HG03520 (cell line): ENCODE measurements around the gene SPATA33.
"Not testable (repeated sequence)": the region's sequence is repeated elsewhere in the genome, so short reads cannot be mapped to it uniquely, and the experiment has no call there.

Source experiments
- ATAC-seq: cut with Tn5 transposase; IDR thresholded peaks from one replicate; pipeline ENCODE4 v1.9.1; 2021; ENCODE audit warnings: mild to moderate bottlenecking, moderate library complexity; ENCODE audit not compliant: unreplicated experiment

SPATA33 gene

GRCh38 chr16:89658221-89658879, 714 bp downstream of the SPATA33 start:
- ATAC-seq = no peak

- ATAC-seq = no peak
These were observed 2.5 kb downstream of the SPATA33 start for GRCh38 chr16:89660146-89660545.

DNA sequence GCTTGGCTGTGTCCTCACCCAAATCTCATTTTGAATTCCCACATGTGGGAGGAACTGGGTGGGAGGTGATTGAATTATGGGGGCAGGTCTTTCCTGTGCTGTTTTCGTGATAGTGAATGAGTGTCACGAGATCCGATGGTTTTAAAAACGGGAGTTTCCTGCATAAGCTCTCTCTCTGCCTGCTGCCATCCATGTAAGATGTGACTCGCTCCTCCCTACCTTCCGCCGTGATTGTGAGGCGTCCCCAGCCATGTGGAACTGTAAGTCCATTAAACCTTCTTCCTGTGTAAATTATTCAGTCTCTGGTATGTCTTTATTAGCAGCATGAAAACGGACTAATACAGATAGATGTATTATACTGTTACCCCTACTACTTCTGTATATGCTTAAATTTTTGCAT, 3.6 kb downstream of the SPATA33 start:
- no peak for ATAC-seq

DNA sequence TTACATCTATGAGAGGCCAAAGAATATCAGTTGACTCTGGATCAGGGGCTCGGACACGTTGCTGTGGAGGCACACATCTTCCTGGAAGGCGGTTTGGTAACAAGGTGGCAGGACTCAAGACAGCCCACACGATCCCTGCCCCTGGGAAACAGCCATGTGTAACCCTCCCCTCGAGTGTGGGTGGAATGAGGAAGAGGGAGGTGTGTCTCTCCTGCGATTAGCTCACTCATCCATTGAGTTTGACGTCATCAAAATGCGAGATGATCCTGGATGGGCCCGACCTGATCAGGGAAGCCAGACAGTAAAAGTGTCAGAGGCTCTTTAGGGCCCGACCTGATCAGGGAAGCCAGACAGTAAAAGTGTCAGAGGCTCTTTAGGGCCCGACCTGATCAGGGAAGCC, 6.6 kb downstream of the SPATA33 start:
- ATAC-seq = not testable (repeated sequence)

GRCh38 chr16:89667000-89667399, 9.4 kb downstream of the SPATA33 start:
- not testable (repeated sequence) for ATAC-seq

DNA sequence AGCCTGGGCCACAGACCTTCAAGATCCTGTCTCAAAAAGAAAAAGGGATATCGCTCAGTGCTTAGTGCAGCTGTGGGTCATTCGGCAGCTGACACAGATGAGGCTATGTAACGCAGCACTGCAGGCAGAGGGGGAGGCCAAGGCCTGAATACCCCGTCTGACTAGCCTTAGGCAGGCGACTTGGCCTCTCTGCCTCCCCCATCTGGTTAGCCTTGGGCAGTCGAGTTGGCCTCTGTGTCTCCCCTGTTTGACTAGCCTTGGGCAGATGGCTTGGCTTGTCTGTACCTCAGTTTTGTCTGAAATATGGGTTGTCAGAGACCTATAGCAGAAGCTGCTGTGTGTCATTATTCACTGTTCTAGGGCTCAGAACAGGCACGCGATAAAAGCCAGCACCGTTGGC, 10.0 kb downstream of the SPATA33 start:
- ATAC-seq = no peak

DNA sequence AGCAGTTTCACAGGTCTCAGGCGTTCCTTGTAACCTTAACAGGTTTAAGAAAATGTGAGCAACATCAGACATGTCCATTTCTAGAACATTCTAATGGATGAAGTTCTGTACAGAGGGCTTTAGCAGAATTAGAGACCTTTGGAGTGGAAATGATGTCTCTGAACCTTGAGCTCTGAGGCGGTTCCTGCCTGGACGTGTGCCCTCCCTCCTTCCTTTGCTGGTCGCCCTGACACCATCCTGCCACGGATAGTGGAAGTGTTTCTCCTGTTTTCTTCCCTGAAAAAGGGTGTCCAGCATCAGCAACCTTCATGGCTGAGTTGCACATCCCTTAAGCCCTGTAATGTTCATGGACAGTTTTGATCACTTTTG, 11.1 kb downstream of the SPATA33 start:
- no peak for ATAC-seq

DNA sequence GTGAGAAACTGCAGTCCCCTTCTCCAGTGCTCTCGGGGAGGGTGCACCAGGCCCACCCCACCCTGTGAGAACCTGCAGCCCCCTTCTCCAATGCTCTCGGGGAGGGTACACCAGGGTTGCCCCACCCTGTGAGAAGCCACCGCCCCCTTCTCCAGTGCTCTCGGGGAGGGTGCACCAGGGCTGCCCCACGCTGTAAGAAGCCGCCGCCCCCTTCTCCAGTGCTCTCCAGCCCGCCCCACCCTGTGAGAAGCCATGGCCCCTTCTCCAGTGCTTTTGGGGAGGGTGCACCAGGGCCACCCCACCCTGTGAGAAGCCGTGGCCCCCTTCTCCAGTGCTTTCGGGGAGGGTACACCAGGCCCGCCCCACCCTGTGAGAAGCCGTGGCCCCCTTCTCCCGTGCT, 12.1 kb downstream of the SPATA33 start:
- no peak for ATAC-seq

DNA sequence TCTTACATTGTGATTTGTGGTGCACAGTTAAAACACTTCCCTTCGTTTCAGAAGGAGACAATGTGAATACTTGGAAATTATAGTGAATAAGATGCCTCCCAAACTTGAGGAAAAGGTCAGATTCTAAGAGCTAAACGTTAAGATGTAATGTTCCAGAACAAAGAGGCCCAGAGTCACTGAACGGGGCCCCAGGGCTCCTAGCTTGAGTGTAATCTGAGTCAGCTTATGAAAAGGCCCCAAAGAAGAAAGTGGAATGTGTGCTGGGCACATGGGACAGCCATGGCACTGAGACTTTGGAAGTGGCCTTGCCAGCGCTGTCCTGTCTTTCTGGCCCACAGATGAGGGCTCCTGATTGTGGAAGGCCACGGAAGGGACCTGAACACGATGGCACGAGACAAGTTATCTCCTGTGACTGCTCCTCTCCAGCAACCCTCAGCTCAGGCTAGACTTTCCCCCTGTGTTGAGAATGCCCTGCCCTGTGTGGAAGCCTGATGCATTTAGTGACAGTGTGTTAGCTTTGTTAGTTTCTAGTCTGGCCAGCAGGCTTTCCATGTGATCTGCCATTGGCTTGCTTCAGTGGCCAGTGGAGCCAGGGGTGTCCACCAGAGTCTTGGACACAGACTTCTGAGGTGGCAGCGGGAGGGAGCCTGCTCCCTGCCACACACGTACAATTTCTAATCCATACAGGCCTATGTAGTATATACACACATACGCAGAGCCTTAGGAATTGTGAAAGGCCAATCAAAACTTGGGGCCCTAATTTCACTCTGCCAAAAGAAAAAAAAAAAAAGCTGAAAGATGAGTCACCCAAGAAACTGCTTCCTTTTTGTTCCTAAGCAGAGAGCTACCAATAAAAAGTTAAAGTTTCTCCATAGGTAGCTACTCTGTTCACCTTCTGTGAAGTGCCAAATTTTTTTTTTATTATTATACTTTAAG, 13.1 kb downstream of the SPATA33 start:
- ATAC-seq = no peak

DNA sequence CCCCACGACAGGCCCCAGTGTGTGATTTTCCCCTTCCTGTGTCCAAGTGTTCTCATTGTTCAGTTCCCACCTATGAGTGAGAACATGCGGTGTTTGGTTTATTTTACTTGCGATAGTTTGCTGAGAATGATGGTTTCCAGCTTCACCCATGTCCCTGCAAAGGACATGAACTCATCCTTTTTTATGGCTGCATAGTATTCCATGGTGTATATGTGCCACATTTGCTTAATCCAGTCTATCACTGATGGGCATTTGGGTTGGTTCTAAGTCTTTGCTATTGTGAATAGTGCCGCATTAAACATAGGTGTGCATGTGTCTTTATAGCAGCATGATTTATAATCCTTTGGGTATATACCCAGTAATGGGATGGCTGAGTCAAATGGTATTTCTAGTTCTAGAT, 13.9 kb downstream of the SPATA33 start:
- not testable (repeated sequence) for ATAC-seq

DNA sequence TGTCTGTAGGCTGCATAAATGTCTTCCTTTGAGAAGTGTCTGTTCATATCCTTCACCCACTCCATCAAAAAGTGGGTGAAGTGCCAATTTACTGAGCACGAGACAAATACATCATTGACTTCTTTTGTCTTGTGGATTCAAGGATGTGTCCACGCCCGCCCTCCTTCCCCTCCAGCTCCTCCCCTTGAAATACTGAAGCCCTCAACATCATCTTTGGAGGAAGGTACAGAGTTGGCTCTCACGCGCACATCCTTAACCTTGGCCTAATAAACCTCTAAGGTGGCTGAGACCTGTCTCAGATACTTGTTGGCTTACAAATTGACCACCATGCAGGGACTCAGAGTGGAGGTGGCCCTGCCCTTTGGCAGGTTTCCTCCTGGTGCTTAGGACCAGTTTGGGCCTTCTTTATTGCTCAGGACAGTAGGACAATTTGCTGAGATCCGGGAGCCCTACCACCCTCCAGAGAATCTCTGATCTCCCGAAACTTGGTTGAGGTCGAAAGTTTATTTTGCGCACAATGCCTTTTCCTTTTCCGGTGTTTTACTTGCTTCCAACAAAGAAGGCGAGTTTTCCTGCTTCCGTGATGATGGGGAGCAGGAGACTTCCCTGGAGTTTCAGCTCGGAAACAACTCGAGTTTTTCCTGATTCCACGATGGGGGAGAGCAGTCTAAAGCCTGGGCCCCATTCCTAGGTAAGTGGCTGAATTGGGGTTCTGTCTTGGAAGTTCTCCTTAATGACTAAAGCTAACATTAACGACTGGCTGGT, 14.7 kb downstream of the SPATA33 start:
- no peak for ATAC-seq

- ATAC-seq = no peak
These were observed 20.6 kb downstream of the SPATA33 start for GRCh38 chr16:89678258-89678657.

GRCh38 chr16:89685916-89686315, 28.3 kb downstream of the SPATA33 start:
- ATAC-seq = no peak

DNA sequence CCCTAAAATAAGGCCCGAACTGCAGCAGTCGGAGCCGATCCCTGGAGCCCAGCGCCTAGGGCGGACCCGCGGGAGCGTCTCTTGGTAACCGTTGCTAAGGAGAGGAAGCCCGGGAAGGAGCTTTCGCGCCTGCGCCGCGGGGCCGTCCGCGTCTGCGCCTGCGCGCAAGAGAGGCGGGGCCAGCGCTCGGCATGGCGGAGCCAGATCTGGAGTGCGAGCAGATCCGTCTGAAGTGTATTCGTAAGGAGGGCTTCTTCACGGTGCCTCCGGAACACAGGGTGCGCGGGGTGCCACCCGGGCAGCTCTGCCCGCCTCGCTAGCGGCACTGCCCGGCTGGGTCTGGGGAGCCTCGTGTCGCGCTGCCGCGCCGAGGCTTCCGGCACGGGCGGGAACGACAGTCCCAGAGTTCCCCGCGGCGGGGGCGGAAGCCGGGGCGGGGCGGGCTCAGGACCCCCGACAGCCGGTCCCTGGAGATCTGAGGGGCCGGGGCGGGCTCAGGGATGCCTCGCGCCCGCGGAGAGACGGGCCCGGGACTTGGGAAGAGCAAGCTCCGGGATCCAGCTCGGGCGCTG, 29.0 kb downstream of the SPATA33 start, which contains the start of gene CDK10:
Gene CDK10, plus strand, starts transcription at position 170 of the 572 bp plus-strand sequence. Its CDS starts 22 bp downstream, at position 192.
- ATAC-seq = peak; percentile 74

- ATAC-seq = peak; percentile 32
These were observed 29.7 kb downstream of the SPATA33 start for GRCh38 chr16:89687092-89687940.

- no peak for ATAC-seq
These were observed 30.8 kb downstream of the SPATA33 start for GRCh38 chr16:89688395-89688794.

- ATAC-seq = no peak
These were observed 31.5 kb downstream of the SPATA33 start for GRCh38 chr16:89689142-89689541.

DNA sequence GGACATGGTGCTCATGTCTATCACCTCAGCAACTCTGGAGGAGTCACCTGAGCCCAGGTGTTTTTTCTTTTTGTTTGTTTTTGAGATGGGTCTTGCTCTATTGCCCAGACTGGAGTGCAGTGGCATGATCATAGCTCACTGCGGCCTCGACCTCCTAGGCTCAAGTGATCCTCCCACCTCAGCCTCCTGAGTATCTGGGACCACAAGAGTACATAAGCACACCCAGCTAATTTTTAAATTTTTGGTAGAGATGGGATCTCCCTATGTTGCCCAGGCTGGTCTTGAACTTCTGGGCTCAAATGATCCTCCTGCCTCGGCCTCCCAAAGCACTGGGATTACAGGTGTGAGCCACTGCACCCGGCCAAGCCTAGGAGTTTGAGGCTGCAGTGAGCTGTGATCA, 32.0 kb downstream of the SPATA33 start:
- not testable (repeated sequence) for ATAC-seq

- ATAC-seq = no peak
These were observed 32.8 kb downstream of the SPATA33 start for GRCh38 chr16:89690392-89690901.
